Measurements from ENCODE around the gene RIMS1. TPM values are rescaled to one million over a fixed set of nuclear protein-coding genes. Genes with fewer than 3 reads are reported as not detected.

The RIMS1 gene
- total RNA-seq, 1 donor from 2014 or later = under 0.01 TPM

DNA sequence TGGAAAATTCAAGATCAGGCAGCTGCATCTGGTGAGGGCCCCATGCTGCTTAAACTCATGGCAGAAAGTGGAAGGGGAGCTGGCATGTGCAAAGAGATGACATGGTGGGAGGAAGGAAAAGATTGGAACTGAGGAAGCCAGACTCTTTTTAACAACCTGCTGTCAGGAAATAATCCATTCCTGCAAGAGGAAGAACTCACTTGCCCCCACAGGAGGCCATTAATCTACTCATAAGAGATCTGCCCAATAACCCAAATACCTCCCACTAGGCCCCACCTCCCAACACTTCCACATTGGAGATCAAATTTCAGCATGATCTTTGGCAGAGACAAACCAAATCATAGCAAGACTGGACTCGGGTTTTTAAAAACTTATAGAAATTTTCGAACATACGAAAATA, 535.0 kb downstream of the RIMS1 start:
- H3K4me3 ChIP-seq (ENCODE audit: low read depth, low read length) = no peak overlapping the region
- TF ChIP-seq, protein P1, sequence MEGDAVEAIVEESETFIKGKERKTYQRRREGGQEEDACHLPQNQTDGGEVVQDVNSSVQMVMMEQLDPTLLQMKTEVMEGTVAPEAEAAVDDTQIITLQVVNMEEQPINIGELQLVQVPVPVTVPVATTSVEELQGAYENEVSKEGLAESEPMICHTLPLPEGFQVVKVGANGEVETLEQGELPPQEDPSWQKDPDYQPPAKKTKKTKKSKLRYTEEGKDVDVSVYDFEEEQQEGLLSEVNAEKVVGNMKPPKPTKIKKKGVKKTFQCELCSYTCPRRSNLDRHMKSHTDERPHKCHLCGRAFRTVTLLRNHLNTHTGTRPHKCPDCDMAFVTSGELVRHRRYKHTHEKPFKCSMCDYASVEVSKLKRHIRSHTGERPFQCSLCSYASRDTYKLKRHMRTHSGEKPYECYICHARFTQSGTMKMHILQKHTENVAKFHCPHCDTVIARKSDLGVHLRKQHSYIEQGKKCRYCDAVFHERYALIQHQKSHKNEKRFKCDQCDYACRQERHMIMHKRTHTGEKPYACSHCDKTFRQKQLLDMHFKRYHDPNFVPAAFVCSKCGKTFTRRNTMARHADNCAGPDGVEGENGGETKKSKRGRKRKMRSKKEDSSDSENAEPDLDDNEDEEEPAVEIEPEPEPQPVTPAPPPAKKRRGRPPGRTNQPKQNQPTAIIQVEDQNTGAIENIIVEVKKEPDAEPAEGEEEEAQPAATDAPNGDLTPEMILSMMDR (IDR thresholded peaks at IDR 0.05; ENCODE audit: insufficient read depth, low read length, severe bottlenecking) = no peak
- no peaks in the 10 kb centered on the region for H3K27me3 ChIP-seq (ENCODE audit: control insufficient read depth, insufficient read depth, low read length)
- DNase-seq (ENCODE audit: low read depth) (no peak), FAIRE-seq (no peak)
- no peaks in the 10 kb centered on the region for H3K36me3 ChIP-seq (ENCODE audit: control insufficient read depth, insufficient read depth, low read length)

DNA sequence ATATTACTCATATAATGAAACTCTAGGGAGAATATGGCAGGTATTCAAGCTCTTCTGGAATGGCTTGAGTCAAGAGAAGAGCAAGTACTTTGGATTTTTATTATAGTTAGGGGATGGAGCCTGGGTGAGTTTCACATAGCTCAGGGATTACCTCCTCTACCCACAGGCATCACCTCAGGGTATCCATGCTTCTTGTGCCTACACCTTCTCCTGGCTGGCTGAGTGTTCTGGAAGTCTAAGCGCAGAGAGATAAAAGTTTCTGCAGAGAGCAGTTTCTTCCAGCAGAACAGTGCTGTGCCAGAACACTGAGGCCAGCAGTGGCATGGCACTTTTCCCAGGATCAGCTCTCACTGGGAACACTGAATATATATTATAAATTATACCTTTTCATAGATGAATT, 535.8 kb downstream of the RIMS1 start:
- DNase-seq (ENCODE audit: low read depth) (peak; percentile 51), FAIRE-seq (no peak)
- TF ChIP-seq, protein P1 (IDR thresholded peaks at IDR 0.05; ENCODE audit: insufficient read depth, low read length, severe bottlenecking) = no peak
- Histone ChIP-seq H3K27me3 (ENCODE audit: control insufficient read depth, insufficient read depth, low read length) (no peaks in the 10 kb centered on the region), H3K36me3 (ENCODE audit: control insufficient read depth, insufficient read depth, low read length) (no peaks in the 10 kb centered on the region), H3K4me3 (ENCODE audit: low read depth, low read length) (no peak overlapping the region)

DNA sequence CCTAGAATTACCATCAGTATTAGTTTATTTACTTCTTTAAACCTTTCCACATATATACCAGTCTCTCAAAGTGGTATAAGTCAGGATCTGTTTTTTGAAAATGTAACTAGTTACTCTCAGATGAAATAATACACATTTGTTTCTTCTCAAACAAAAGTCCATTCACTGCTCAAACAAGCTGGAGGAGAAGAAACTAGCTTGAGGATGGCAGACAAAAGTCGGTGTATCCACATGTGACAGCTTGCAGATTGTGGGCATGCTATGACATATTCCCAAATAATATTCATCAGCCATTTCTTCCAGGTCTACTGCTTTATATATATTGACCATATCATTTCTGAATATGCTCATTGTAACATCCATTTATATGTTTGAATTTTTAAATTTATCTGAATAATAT, 538.1 kb downstream of the RIMS1 start:
- FAIRE-seq (no peak), DNase-seq (ENCODE audit: low read depth) (peak; percentile 84)
- H3K4me3 ChIP-seq (ENCODE audit: low read depth, low read length) = no peak overlapping the region
- H3K27me3 ChIP-seq (ENCODE audit: control insufficient read depth, insufficient read depth, low read length) = no peaks in the 10 kb centered on the region
- no peaks in the 10 kb centered on the region for H3K36me3 ChIP-seq (ENCODE audit: control insufficient read depth, insufficient read depth, low read length)
- TF ChIP-seq, protein P1 (IDR thresholded peaks at IDR 0.05; ENCODE audit: insufficient read depth, low read length, severe bottlenecking) = no peak

DNA sequence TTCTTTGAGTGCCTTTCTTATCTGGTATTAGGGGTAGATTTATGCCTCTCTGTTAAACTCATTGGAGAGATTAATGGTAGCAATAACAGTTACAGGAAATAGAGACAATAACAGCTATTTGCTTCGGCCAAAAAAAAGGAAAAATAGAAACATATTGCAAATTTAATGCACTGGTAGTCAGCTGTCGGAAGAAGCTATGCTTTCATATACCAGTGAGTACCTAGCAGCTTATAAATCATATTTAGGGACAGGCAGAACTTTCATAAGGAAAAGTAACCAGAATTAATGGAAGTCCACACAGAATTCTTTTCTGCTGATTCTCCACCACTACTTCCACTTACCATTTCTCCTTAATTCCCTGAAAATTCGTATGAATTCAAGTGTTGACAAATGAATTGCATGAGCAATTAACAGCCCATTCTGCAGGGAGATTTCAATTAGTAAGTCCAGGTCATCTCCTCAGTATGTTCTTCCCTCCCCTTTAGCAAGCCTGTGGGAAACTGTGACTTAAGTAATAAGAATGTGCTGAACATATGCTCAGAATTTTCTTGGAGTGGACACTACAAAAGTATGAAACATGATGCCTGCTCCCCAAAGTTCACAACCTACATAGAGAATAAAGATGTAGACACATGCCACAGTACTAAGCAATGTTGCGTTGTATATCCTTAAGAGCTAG, 538.8 kb downstream of the RIMS1 start:
- Histone ChIP-seq H3K4me3 (ENCODE audit: low read depth, low read length) (no peak overlapping the region), H3K27me3 (ENCODE audit: control insufficient read depth, insufficient read depth, low read length) (no peaks in the 10 kb centered on the region), H3K36me3 (ENCODE audit: control insufficient read depth, insufficient read depth, low read length) (no peaks in the 10 kb centered on the region)
- FAIRE-seq (no peak), DNase-seq (ENCODE audit: low read depth) (peak; percentile 87)
- TF ChIP-seq, protein P1 (IDR thresholded peaks at IDR 0.05; ENCODE audit: insufficient read depth, low read length, severe bottlenecking) = no peak

DNA sequence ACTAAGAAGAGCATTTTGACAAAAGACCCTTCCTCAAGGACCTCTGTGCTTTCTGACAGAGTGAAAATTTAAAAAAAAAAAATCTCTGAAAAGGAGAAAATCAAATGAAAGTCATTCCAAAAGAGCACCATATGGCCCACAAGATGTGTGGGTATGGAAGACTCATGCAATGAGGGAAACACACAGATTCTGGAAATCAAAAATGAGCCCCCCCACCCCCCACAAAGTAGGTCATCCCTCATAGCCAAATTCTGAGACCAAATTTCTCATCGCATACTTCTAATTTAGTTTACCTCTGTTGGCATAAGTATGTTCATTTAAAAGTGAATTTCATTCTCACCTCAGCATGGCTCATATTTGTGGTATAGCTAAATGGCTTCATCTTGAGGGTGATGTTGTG, 554.3 kb downstream of the RIMS1 start:
- no peak for FAIRE-seq
- Histone ChIP-seq H3K27me3 (ENCODE audit: control insufficient read depth, insufficient read depth, low read length) (no peaks in the 10 kb centered on the region), H3K36me3 (ENCODE audit: control insufficient read depth, insufficient read depth, low read length) (no peaks in the 10 kb centered on the region), H3K4me3 (ENCODE audit: low read depth, low read length) (no peak overlapping the region)
- DNase-seq (ENCODE audit: low read depth) = no peak
- TF ChIP-seq, protein P1 (IDR thresholded peaks at IDR 0.05; ENCODE audit: insufficient read depth, low read length, severe bottlenecking) = no peak

DNA sequence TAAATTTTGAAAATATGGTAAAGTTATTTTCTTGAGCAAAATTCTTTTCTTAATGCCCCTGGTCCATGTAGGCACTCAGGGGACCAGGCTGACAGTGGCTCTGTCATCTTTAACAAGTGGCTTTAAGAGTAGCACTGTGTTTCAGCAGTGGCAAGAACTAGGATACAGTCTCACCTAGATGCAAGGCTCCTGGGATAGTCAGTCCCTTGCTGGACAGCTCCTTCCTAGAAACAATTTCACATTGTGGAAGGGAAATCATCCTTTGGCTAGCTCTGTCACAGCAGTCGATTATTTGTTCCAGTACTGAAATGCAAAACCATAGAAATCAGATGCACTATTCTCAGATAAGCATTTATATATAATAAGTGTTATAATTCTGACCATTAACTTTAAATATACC, 560.1 kb downstream of the RIMS1 start:
- no peaks in the 10 kb centered on the region for H3K27me3 ChIP-seq (ENCODE audit: control insufficient read depth, insufficient read depth, low read length)
- H3K4me3 ChIP-seq (ENCODE audit: low read depth, low read length) = no peak overlapping the region
- FAIRE-seq (no peak), DNase-seq (ENCODE audit: low read depth) (no peak)
- no peaks in the 10 kb centered on the region for H3K36me3 ChIP-seq (ENCODE audit: control insufficient read depth, insufficient read depth, low read length)
- TF ChIP-seq, protein P1 (IDR thresholded peaks at IDR 0.05; ENCODE audit: insufficient read depth, low read length, severe bottlenecking) = no peak
